ENCODE measurements around the gene CD27.
A peak's percentile ranks its signal among the peaks of the same experiment; 100 is the strongest.
"Not testable (repeated sequence)": the region's sequence is repeated elsewhere in the genome, so short reads cannot be mapped to it uniquely, and the experiment has no call there.

Gene CD27

GRCh38 chr12:6489449-6489848, 44.7 kb downstream of the CD27 start:
- DNase-seq, result no peak

GRCh38 chr12:6490673-6491072, 45.9 kb downstream of the CD27 start:
- not testable (repeated sequence) for DNase-seq

- peak; percentile 63 for DNase-seq
These were observed 48.2 kb downstream of the CD27 start, which contains the start of gene MRPL51 for GRCh38 chr12:6492838-6493496. Gene MRPL51, minus strand, starts transcription at chr12:6493262. Its CDS starts 126 bp downstream, at chr12:6493136.

- DNase-seq, result peak; percentile 41
These were observed 48.9 kb downstream of the CD27 start, which contains the start of gene NCAPD2 for GRCh38 chr12:6493497-6494257. Gene NCAPD2, plus strand, starts transcription at chr12:6494102. Its CDS starts 997 bp downstream, at chr12:6495099.

GRCh38 chr12:6494258-6494743, 49.5 kb downstream of the CD27 start:
- DNase-seq, result no peak

GRCh38 chr12:6494968-6495367, 50.2 kb downstream of the CD27 start:
- DNase-seq, result no peak

- not testable (repeated sequence) for DNase-seq
These were observed 52.5 kb downstream of the CD27 start for GRCh38 chr12:6497291-6497690.

GRCh38 chr12:6500466-6500865, 55.7 kb downstream of the CD27 start:
- no peak for DNase-seq
